ENCODE measurements around the gene KYAT1. TPM values are rescaled to one million over a fixed set of nuclear protein-coding genes. Genes with fewer than 3 reads are reported as not detected.
"Not testable (repeated sequence)": the region's sequence is repeated elsewhere in the genome, so short reads cannot be mapped to it uniquely, and the experiment has no call there.

The KYAT1 gene
- total RNA-seq, 1 experiment from 2014 or later = 7.5 TPM

DNA sequence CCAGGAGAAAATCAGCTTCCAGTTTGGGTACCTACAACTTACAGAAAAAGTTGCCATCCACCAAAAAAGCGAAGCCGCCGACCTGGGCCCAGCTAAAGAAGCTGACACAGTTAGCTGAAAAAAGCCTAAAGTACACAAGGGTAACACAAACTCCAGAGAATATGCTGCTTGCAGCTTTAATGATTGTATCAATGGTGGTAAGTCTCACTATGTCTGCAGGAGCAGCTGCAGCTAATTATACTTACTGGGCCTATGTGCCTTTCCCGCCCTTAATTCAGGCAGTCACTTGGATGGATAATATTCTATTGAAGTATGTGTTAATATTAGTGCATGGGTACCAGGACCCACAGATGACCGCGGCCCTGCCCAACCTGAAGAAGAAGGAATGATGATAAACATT, 27.3 kb downstream of the KYAT1 start:
- DNase-seq (ENCODE audit: low read depth, low spot score); in situ Hi-C loops (cut with HindIII; ENCODE audit: low pct_unique_long_range_greater_than_20kb, low sequenced_read_pairs): not testable (repeated sequence)

DNA sequence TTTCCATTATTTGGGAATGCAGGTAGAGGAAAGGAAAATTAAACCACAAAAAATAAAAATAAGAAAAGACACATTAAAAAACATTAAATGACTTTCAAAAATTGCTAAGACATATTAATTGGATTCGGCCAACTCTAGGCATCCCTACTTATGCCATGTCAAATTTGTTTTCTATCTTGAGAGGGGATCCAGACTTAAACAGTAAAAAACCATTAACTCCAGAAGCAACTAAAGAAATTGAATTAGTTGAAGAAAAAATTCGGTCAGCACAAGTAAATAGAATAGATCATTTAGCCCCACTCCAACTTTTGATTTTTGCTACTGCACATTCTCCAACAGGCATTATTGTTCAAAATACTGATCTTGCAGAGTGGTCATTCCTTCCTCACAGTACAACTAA, 29.1 kb downstream of the KYAT1 start:
- in situ Hi-C loops (cut with HindIII; ENCODE audit: low pct_unique_long_range_greater_than_20kb, low sequenced_read_pairs) = not testable (repeated sequence)

DNA sequence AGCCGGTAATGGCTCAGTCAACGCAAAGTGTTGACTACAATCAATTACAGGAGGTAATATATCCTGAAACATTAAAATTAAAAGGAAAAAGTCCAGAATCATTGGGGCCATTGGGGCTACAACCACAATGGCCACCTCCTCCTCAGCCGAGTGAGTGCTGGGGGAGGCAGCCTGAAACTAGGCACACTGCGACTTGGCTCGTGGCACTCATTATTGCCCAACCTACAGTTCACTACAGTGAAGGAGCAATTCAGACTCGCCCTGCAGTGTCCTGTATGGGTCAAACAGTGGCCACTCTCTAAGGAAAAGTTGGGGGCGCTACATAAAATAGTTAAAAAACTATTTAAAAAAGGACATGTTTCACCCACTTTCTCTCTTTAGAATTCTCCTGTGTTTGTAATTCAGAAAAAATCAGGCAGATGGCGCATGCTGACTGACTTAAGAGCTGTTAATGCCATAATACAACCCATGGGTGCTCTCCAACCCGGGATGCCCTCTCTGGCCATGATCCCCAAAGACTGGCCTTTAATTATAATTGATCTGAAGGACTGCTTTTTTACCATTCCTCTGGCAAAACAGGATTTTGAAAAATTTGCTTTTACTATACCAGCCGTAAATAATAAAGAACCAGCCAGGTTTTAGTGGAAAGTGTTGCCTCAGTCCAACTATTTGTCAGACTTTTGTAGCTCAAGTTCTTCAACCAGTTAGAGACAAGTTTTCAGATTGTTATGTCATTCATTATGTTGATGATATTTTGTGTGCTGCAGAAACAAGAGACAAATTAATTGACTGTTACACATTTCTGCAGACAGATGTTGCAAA, 29.8 kb downstream of the KYAT1 start:
- in situ Hi-C loops (cut with HindIII; ENCODE audit: low pct_unique_long_range_greater_than_20kb, low sequenced_read_pairs) = not testable (repeated sequence)
- DNase-seq (ENCODE audit: low read depth, low spot score) = peak; percentile 69

More for the DNA sequence above, 29.1 kb downstream of the KYAT1 start:
- DNase-seq (ENCODE audit: low read depth, low spot score) = not testable (repeated sequence)

DNA sequence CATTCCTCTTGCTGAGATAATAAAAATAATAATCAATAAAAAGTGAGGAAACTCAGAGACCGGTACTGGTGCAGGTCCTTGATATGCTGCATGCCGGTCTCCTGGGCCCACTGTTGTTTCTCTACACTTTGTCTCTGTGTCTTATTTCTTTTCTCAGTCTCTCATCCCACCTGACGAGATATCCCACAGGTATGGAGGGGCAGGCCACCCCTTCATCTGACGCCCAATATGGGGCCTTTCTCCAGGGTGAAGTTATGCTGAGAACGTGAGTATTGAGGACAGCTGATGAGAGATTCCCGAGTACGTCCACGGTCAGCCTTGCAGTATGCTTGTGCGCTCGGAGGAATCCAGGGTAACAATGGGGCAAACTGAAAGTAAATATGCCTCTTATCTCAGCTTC, 30.7 kb downstream of the KYAT1 start:
- DNase-seq (ENCODE audit: low read depth, low spot score); in situ Hi-C loops (cut with HindIII; ENCODE audit: low pct_unique_long_range_greater_than_20kb, low sequenced_read_pairs): not testable (repeated sequence)

DNA sequence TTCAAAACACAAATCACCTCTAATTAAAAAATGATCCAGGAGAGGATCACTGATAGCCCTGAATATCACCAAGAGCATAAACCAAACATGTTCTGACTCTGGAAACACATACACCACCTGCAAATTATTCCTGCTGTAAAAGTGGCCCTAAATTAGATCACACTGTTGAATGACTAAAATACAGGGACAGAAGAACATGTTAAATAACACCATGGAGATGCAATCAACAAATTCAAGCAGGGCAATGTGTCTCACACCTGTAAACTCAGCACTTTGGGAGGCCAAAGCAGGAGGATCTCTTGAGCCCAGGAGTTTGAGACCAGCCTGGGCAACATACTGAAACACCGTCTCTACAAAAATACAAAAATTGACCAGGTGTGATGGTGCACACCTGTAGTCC, 33.9 kb downstream of the KYAT1 start:
- DNase-seq (ENCODE audit: low read depth, low spot score) = no peak
- in situ Hi-C loops (cut with HindIII; ENCODE audit: low pct_unique_long_range_greater_than_20kb, low sequenced_read_pairs) = no loop called here

DNA sequence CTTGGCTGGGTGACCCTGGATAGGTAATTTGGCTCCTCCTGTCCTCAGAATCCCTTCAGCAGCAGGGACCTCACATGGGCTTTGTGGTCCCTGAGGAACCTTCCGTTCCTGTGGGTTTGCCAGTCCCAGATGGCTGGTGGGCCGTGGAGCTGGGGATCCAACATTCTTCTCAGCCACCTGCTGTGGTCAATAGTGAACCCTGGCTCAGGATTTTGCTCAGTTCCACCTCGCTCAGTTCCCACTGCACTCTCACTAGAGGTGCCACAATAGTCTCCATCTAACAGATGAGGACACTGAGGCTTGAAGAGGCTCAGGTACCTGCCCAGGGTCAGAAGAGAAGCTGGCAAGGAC, 35.1 kb downstream of the KYAT1 start:
- no peak for DNase-seq (ENCODE audit: low read depth, low spot score)
- in situ Hi-C loops (cut with HindIII; ENCODE audit: low pct_unique_long_range_greater_than_20kb, low sequenced_read_pairs) = no loop called here

DNA sequence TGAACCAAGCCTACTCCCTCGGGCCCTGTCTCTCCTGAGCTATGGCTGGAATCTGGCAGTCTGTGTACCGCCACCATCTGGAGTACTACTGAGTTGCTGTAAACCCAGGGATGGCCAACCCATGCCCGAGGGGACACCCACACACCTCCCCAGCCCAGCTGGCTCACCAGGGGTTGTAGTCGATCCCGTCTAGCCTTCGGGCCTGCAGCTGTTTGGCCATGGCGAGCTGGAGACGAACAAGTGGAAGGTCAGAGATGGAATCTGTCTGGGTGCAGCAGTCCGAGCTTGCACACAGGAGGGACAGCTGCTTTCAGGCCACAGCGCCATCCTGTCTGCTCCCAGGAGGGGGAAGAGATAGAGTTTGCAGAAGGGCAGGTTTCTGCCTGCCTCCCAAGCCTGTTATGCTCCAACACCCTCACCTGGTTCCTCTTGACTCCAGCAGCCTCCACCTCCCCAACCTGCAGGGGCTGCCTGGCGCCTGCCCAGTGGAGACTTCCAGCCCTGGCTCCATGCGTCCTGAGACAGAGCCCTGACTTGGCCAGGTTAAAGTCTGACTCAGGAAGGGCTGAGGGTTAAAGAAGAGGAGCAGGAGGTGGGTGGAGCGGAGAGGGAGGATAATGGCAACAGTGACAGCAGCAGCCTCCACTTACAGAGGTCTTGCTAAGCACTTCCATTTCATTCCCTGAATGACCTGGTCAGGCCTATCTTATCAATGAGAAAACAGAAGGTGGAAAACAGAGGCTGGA, 36.4 kb downstream of the KYAT1 start:
- in situ Hi-C loops (cut with HindIII; ENCODE audit: low pct_unique_long_range_greater_than_20kb, low sequenced_read_pairs) = no loop called here
- DNase-seq (ENCODE audit: low read depth, low spot score) = peak; percentile 33

DNA sequence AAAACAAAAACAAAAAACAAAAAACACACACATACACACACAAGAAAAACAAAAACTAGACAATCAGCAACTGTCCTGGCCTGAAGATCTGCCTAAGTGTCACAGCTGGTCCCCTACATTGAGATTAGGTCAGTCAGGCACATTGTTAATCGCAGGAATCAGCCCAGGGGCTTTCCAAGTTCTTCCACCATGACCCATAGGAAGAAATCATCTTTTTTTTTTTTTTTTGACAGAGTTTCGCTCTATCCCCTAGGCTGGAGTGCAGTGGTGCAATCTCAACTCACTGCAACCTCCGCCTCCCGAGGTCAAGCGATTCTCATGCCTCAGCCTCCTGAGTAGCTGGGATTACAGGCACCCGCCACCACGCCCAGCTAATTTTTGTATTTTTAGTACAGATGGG, 38.6 kb downstream of the KYAT1 start:
- in situ Hi-C loops (cut with HindIII; ENCODE audit: low pct_unique_long_range_greater_than_20kb, low sequenced_read_pairs); DNase-seq (ENCODE audit: low read depth, low spot score): not testable (repeated sequence)

DNA sequence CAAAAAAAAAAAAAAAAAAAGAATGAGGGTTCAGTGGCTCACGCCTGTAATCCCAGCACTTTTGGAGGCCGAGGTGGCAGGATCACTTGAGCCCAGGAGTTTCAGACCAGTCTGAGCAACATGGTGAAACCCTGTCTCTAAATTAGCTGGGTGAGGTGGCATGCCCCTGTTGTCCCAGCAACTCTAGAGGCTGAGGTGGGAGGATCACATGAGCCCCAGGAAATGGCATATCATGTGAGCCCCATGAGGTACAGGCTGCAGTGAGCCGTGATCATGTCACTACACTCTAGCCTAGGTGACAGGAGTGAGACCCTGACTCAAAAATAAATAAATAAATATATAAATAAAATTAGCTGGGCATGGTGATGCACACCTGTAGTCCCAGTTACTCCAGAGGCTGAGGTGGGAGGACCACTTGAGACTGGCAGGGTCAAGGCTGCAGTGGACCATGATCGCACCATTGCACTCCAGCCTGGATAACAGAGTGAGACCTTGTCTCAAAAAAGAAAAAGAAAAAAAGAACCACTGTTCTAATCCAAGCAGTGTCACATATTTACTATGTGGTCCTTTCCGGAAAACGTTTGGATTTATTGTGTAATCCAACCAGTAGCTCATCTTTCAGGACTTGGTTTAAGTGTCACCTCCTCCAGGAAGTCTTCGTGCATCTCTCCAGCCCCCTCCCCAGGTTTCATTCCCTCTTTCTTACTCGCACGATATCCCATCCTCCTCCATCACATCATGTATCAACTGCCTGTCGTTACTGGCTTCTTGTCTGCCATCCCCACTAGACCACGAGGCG, 39.9 kb downstream of the KYAT1 start:
- in situ Hi-C loops (cut with HindIII; ENCODE audit: low pct_unique_long_range_greater_than_20kb, low sequenced_read_pairs) = no loop called here
- DNase-seq (ENCODE audit: low read depth, low spot score) = no peak

DNA sequence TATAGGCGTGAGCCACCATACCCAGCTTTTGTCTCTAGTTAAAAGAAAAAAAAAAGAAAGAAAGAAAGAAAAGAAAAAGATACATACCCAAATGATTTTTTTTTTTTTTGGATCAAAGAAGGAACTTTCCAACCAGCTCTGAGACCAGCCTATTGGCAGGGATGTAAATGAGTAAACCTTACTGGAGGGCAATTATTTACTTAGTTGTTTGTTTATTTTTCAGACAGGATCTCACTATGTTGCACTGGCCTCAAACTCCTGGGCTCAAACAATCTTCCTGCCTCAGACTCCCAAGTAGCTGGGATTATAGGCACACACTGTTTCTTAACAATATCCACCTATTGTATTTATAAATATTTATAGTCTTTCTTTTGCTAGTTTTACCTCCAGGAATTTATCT, 41.2 kb downstream of the KYAT1 start:
- no peak for DNase-seq (ENCODE audit: low read depth, low spot score)
- in situ Hi-C loops (cut with HindIII; ENCODE audit: low pct_unique_long_range_greater_than_20kb, low sequenced_read_pairs) = no loop called here

DNA sequence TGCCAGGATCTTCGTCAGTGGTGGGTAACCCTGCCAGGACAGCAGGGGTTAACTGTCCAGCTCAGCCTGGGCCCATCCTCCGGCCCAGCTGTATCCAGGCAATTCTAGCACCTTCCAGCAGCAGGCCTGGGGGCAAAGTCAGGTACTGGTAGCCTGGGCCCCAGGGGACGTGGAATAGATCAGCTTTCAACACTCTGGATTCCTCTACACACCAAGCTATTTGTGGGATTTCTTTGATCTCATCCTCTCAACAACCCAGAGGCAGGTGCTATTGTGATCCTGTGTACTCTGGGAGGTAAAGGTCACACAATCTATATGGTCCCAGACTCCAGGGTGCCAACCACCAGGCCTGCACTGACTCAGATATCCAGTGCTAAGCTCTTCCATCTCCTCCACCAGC, 43.4 kb downstream of the KYAT1 start:
- in situ Hi-C loops (cut with HindIII; ENCODE audit: low pct_unique_long_range_greater_than_20kb, low sequenced_read_pairs) = no loop called here
- DNase-seq (ENCODE audit: low read depth, low spot score) = no peak

DNA sequence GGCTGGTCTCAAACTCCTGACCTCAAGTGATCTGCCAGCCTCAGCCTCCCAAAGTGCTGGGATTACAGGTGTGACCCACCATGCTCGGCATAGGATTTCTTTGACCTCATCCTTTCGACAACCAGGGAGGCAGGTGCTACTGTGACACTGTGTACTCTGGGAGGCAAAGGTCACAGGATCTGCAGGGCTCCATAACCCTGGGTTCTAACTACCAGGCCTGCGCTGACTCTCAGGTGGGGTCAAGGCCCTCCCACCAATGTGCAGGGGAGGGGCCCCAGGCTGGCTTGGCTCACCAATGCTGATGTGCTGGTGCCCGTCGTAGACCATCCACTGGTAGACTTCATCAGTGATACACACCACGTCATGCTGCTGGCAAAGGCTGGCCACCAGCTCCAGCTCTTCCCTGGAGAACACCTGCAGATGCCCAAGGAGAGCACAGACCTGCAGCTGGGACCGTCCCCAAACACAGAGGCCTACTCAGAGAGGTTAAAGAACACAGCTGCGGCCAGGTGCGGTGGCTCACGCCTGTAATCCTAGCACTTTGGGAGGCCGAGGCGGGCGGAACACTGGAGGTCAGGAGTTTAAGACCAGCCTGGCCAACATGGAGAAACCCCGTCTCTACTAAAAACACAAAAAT, 45.1 kb downstream of the KYAT1 start:
- DNase-seq (ENCODE audit: low read depth, low spot score) = no peak
- in situ Hi-C loops (cut with HindIII; ENCODE audit: low pct_unique_long_range_greater_than_20kb, low sequenced_read_pairs) = no loop called here

DNA sequence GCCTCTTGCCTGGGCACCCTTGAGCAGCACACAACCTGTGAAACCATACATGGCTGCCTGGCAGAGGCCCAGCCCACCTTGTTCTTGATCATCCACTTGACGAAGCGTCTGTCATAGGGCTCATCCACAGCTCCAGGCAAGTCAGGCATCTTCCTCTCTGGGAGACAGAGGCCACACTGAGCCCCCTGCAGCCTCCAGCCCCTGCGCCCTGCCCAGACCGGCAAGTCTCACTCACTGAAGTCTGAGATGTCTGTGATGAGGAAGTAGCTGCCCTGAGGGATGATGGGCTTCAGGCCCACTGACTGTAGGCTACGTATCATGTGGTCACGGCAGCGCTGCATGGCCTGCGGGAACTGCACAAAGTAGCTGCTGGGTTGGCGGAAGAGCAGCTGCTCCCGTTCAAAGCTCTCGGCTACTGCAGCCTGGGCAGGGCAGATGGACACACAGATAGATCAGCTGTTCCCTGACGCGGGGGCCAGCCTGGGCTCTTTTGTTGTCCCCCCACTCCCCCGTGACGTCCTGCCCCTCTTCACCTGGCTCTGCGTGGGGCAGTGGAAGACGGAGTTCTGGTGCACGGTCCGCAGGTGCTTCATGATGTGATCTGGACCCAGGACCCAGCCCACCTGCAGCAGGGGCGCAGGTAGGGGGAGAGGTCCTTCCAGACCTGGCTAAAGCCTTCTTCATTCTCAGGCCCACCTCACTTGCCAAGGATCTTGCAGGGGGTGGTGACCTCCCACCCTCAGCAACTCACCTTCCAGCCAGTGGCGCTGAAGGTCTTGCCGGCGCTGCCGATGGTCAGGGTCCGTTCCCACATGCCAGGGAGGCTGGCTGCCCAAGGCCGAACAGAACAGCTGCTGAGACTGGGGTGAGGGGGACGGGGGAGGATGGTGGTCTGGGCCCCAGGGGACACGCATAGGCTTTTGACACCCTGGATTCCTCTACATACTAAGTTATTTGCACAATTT, 46.2 kb downstream of the KYAT1 start:
- in situ Hi-C loops (cut with HindIII; ENCODE audit: low pct_unique_long_range_greater_than_20kb, low sequenced_read_pairs) = no loop called here
- no peak for DNase-seq (ENCODE audit: low read depth, low spot score)

DNA sequence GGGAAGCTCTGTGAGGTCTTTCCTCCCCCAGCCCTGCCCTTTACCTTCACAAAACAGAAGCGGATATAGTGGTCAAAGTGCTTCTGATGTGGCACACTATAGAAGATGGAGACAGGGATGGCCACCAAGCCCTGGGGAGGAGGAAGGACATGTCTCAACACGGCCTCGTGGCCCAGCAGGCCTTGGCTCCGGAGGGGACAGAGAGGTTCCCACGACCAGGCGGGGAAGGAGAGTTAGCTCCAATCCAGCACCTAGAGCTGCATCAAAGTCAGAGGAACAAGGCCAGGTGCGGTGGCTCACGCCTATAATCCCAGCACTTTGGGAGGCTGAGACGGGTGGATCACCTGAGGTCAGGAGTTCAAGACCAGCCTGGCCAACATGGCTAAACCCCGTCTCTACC, 48.1 kb downstream of the KYAT1 start:
- no peak for DNase-seq (ENCODE audit: low read depth, low spot score)
- in situ Hi-C loops (cut with HindIII; ENCODE audit: low pct_unique_long_range_greater_than_20kb, low sequenced_read_pairs) = no loop called here

DNA sequence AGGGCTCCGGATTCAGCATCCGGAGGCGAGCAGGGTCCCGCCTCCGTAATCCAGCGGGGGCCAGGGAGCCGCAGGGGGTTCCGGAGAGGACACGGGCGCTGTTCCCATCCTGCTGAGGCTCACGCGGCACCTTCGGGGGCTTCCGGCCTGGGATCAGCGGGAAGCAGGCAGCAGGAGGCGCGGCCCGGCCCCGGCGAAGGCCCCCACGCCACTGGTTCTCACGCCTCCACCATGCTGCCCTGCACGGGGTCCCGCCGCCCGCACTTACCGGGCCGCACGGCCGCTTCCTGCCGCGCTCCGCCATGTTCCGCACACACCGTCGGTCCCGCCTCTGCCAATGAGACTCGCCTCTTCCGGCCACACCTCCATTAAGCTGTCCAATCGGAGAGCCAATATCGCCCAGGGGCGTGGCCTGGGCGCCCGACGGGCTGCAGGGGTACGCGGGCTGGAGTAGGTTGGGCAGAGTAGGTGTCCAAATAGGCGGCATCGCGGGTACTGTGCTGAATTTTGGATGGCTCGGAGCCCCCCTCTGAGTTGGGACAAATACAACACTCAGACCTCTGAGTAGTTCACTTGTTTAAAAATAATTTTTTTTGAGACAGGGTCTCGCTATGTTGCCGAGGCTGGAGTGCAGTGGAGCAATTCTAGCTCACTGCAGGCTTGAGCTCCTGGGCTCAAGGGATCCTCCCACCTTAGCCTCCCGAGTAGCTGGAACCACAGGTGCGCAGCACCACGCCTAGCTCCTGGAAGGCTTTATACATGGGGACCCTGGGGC, 52.1 kb downstream of the KYAT1 start, which contains the start of gene SPOUT1:
TSS of gene SPOUT1 (minus strand) at position 318 of the 775 bp plus-strand sequence. CDS start at position 304, 14 bp downstream.
- DNase-seq (ENCODE audit: low read depth, low spot score) = peak; percentile 95
- in situ Hi-C loops (cut with HindIII; ENCODE audit: low pct_unique_long_range_greater_than_20kb, low sequenced_read_pairs) = no loop called here
